Measurements from ENCODE around the gene GTF2A2.

GTF2A2 gene

GRCh38 chr15:59703979-59704796 is 46.9 kb upstream of the GTF2A2 start (continued):
- TF ChIP-seq MZF1 (tag by site-specific recombination; IDR thresholded peaks at IDR 0.05; ENCODE audit: borderline replicate concordance) (no peak), GLI2 (tag by site-specific recombination; IDR thresholded peaks at IDR 0.05; ENCODE audit: borderline replicate concordance, low read depth) (peak; percentile 10; the same call in 1 of the 2 replicates), ZNF488 (tag by site-specific recombination; IDR thresholded peaks at IDR 0.05) (no peak), IKZF3 (tag by site-specific recombination; IDR thresholded peaks at IDR 0.05) (peak; percentile 66; the same call in 1 of the 2 replicates), KLF16 (tag by site-specific recombination; IDR thresholded peaks at IDR 0.05) (no peak), ZNF664 (tag by site-specific recombination; IDR thresholded peaks at IDR 0.05) (no peak), ZNF658 (tag by site-specific recombination; IDR thresholded peaks at IDR 0.05) (no peak), ZNF423 (tag by site-specific recombination; IDR thresholded peaks at IDR 0.05) (no peak), ZBTB17 (tag by site-specific recombination; IDR thresholded peaks at IDR 0.05) (peak; percentile 52), SP3 (tag by site-specific recombination; IDR thresholded peaks at IDR 0.05) (no peak), ZNF121 (tag by site-specific recombination; IDR thresholded peaks at IDR 0.05) (no peak), SALL2 (tag by site-specific recombination; IDR thresholded peaks at IDR 0.05; ENCODE audit: borderline replicate concordance) (no peak), ZNF701 (tag by site-specific recombination; IDR thresholded peaks at IDR 0.05) (no peak), ZNF624 (tag by site-specific recombination; IDR thresholded peaks at IDR 0.05) (no peak), HIC1 (tag by site-specific recombination; IDR thresholded peaks at IDR 0.05) (no peak), ZNF19 (tag by site-specific recombination; IDR thresholded peaks at IDR 0.05; ENCODE audit: low read depth) (no peak), ZSCAN16 (tag by site-specific recombination; IDR thresholded peaks at IDR 0.05) (no peak), ZNF521 (tag by site-specific recombination; IDR thresholded peaks at IDR 0.05) (no peak), ZSCAN5A (tag by site-specific recombination; IDR thresholded peaks at IDR 0.05) (no peak), TSHZ1 (tag by site-specific recombination; IDR thresholded peaks at IDR 0.05; ENCODE audit: borderline replicate concordance) (no peak), ZNF157 (tag by site-specific recombination; IDR thresholded peaks at IDR 0.05) (no peak), ZNF416 (tag by site-specific recombination; IDR thresholded peaks at IDR 0.05) (no peak)
- TF ChIP-seq, protein P1, sequence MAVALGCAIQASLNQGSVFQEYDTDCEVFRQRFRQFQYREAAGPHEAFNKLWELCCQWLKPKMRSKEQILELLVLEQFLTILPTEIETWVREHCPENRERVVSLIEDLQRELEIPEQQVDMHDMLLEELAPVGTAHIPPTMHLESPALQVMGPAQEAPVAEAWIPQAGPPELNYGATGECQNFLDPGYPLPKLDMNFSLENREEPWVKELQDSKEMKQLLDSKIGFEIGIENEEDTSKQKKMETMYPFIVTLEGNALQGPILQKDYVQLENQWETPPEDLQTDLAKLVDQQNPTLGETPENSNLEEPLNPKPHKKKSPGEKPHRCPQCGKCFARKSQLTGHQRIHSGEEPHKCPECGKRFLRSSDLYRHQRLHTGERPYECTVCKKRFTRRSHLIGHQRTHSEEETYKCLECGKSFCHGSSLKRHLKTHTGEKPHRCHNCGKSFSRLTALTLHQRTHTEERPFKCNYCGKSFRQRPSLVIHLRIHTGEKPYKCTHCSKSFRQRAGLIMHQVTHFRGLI (tag by site-specific recombination; IDR thresholded peaks at IDR 0.05) = peak; percentile 69
- TF ChIP-seq, protein P2, sequence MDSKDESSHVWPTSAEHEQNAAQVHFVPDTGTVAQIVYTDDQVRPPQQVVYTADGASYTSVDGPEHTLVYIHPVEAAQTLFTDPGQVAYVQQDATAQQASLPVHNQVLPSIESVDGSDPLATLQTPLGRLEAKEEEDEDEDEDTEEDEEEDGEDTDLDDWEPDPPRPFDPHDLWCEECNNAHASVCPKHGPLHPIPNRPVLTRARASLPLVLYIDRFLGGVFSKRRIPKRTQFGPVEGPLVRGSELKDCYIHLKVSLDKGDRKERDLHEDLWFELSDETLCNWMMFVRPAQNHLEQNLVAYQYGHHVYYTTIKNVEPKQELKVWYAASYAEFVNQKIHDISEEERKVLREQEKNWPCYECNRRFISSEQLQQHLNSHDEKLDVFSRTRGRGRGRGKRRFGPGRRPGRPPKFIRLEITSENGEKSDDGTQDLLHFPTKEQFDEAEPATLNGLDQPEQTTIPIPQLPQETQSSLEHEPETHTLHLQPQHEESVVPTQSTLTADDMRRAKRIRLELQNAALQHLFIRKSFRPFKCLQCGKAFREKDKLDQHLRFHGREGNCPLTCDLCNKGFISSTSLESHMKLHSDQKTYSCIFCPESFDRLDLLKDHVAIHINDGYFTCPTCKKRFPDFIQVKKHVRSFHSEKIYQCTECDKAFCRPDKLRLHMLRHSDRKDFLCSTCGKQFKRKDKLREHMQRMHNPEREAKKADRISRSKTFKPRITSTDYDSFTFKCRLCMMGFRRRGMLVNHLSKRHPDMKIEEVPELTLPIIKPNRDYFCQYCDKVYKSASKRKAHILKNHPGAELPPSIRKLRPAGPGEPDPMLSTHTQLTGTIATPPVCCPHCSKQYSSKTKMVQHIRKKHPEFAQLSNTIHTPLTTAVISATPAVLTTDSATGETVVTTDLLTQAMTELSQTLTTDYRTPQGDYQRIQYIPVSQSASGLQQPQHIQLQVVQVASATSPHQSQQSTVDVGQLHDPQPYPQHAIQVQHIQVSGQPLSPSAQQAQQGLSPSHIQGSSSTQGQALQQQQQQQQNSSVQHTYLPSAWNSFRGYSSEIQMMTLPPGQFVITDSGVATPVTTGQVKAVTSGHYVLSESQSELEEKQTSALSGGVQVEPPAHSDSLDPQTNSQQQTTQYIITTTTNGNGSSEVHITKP (tag by site-specific recombination; IDR thresholded peaks at IDR 0.05) = peak; percentile 61
